Heart right ventricle (tissue), 16 donors: ENCODE results near the gene SIGLEC9. TPM values are rescaled to one million over a fixed set of nuclear protein-coding genes. Genes with fewer than 3 reads are reported as not detected.
A peak's percentile ranks its signal among the peaks of the same experiment; 100 is the strongest.

Source experiments
- ATAC-seq, 8 donors: fragments of 200-7000 bp; cut with Tn5 transposase; one replicate each; pipeline ENCODE4 v1.9.1; 2020; ENCODE audit warnings: mild to moderate bottlenecking in 8 of 8, moderate library complexity in 8 of 8, moderate number of reproducible peaks in 1 of 8
- DNase-seq, 2 donors: peaks; one replicate each; pipeline ENCODE4 v3.0.0-alpha.2; 2020
- H3K27ac ChIP-seq, 10 donors: fragments of 200-600 bp; sonication (generic) in 2 of 10; one replicate each; pipeline versions ENCODE4 v1.5.0 to v1.8.0; 2020 to 2022; ENCODE audit warnings: mild to moderate bottlenecking in 3 of 10
- H3K27me3 ChIP-seq, 7 donors: fragments of 200-600 bp; one replicate each; pipeline ENCODE4 v1.8.0; 2021 to 2022; ENCODE audit warnings: mild to moderate bottlenecking in 2 of 7
- H3K36me3 ChIP-seq, 9 donors: fragments of 200-600 bp; sonication (generic) in 1 of 9; one replicate each; pipeline versions ENCODE4 v1.5.0 to v1.8.0; 2020 to 2022; ENCODE audit warnings: mild to moderate bottlenecking in 2 of 9
- H3K4me1 ChIP-seq, 9 donors: fragments of 200-600 bp; sonication (generic) in 1 of 9; one replicate each; pipeline versions ENCODE4 v1.5.0 to v1.8.0; 2020 to 2022; ENCODE audit warnings: mild to moderate bottlenecking in 4 of 9
- H3K4me3 ChIP-seq, 10 donors: fragments of 200-600 bp; sonication (generic) in 2 of 10; one replicate each; pipeline versions ENCODE4 v1.5.0 to v1.8.0; 2020 to 2022; ENCODE audit warnings: mild to moderate bottlenecking in 7 of 10, moderate library complexity in 2 of 10
- H3K9me3 ChIP-seq, 11 donors: fragments of 200-600 bp in 10 of 11; sonication (generic) in 2 of 11; one replicate each; pipeline versions ENCODE4 v1.5.0 to v1.8.0; 2013 to 2022; ENCODE audit warnings: mild to moderate bottlenecking in 2 of 11, control low read depth in 1 of 11, moderate library complexity in 1 of 11
- CTCF ChIP-seq, 9 donors: fragments of 200-600 bp; sonication (generic) in 2 of 9; IDR thresholded peaks; one replicate each; pipeline versions ENCODE4 v1.5.0 to v1.8.0; 2021 to 2022; ENCODE audit warnings: antibody characterized with exemption in 9 of 9, mild to moderate bottlenecking in 5 of 9, moderate library complexity in 1 of 9
- WGBS, 2 donors: extraction: QIAGEN DNeasy Blood & Tissue Kit; methylation state at CpG; one replicate each; pipeline ENCODE4 v1.1.7; 2013; ENCODE audit warnings: inconsistent platforms in 1 of 2; 5-methylcytosine and 5-hydroxymethylcytosine counted together
- intact Hi-C, 10 donors: fragments of 100-400 bp; cut with DNase I; formaldehyde crosslinking; loops; one replicate each; pipeline versions ENCODE4 v1.11.1 to v1.14.2; 2022
- polyA plus RNA-seq, 2 donors: library from polyadenylated mRNA; stranded (reverse); fragments of 200-250 nt; gene quantifications; one replicate each; pipeline ENCODE4 v1.2.3, GENCODE V29; 2013
- total RNA-seq, 10 donors: library from RNA; stranded (reverse); fragmentation: NEBNext Ultra II Directional in 3 of 10; extraction: Animal tissue kit (Norgen Biotek cat#: 25700) in 3 of 10; gene quantifications; one replicate each; pipeline versions ENCODE4 v1.2.1 to v1.2.4, GENCODE V29; 2021 to 2023
- donor health status: Arrhythmogenic right ventricular cardiomyopathy.
- donor health status: ischemic (EF 13 %, LVEDD 7.1; RV severe dilation, severe dysfunction).
- donor health status: healthy with polysubstance abuse.
- donor health status: DM: no; HTN: yes; CAD: no.
- donor health status: DM: no; HTN: no; CAD: no.
- donor health status: ischemic (EF 25% LVEDD 6.9; RV normal size, moderate dysfunction).
- donor health status: ischemic (EF 25% LVEDD 5.7; RV mildly dilated, moderate dysfunction).
- donor health status: healthy.
- donor health status: DM: yes; HTN: yes; CAD: no.
- donor health status: Ischemic cardiomyopathy.
- donor health status: ischemic (EF 35%, LVEDD 5.7; RV mildly dilated, moderate dysfunction).
- donor health status: nonischemic (EF 11% LVEDD 7.7; RV severe dilation, severe dysfunction).
- donor health status: DM: yes; HTN: yes; CAD: no.
- donor health status: PGD.
- donor health status: ischemic (EF 29% LVEDD 5.4; RV normal size, mild dysfunction).
- donor health status: nonischemic (EF 23%, LVEDD 6.1; RV moderate dilation, normal function).

SIGLEC9 gene
- total and polyA plus RNA-seq, 12 donors, result 0.41 to 7.0 (median 1.1) TPM; not detected in 1

- Histone ChIP-seq H3K4me1 (peaks cover 0 to 67% (median 0%) of the 10 kb centered on the region in 9 donors), H3K9me3 (peaks cover 0 to 3% (median 0%) of the 10 kb centered on the region in 11 donors), H3K27me3 (peaks cover 0 to 34% (median 8%) of the 10 kb centered on the region in 7 donors), H3K27ac (no peak overlapping the region), H3K4me3 (no peak overlapping the region), H3K36me3 (no peaks in the 10 kb centered on the region)
- no peak for ATAC-seq
- no peak for DNase-seq
- WGBS, 2 donors, result 86 to 90% methylated on average over 11 of the region's 11 CpGs
- intact Hi-C loops, result no loop called here
- TF ChIP-seq CTCF (IDR thresholded peaks at IDR 0.05), result no peak
These were observed 19.9 kb downstream of the SIGLEC9 start for GRCh38 chr19:51144482-51145045.

- ATAC-seq (no peak), DNase-seq (no peak)
- no peaks in the 10 kb centered on the region for H3K36me3 ChIP-seq
- H3K4me3 ChIP-seq, result no peak overlapping the region
- WGBS, 2 donors, result 63 to 71% methylated on average over 4 of the region's 4 CpGs
- no peak for TF ChIP-seq CTCF (IDR thresholded peaks at IDR 0.05)
- H3K4me1 ChIP-seq, result peaks cover 0 to 64% (median 0%) of the 10 kb centered on the region in 9 donors
- peaks cover 0 to 30% (median 8%) of the 10 kb centered on the region in 7 donors for H3K27me3 ChIP-seq
- peaks cover 0 to 8% (median 0%) of the 10 kb centered on the region in 11 donors for H3K9me3 ChIP-seq
- H3K27ac ChIP-seq, result no peak overlapping the region
- intact Hi-C loops, result no loop called here
These were observed 21.3 kb downstream of the SIGLEC9 start for GRCh38 chr19:51145916-51146493.

GRCh38 chr19:51146751-51147150 is 22.0 kb downstream of the SIGLEC9 start:
- ATAC-seq (no peak), DNase-seq (no peak)
- peaks cover 0 to 58% (median 0%) of the 10 kb centered on the region in 9 donors for H3K4me1 ChIP-seq
- 89 to 92% methylated on average over 7 of the region's 7 CpGs for WGBS, 2 donors
- no peak for TF ChIP-seq CTCF (IDR thresholded peaks at IDR 0.05)
- H3K27ac ChIP-seq, result no peak overlapping the region
- peaks cover 0 to 25% (median 6%) of the 10 kb centered on the region in 7 donors for H3K27me3 ChIP-seq
- H3K9me3 ChIP-seq, result peaks cover 0 to 8% (median 0%) of the 10 kb centered on the region in 11 donors
- intact Hi-C loops, result no loop called here
- no peaks in the 10 kb centered on the region for H3K36me3 ChIP-seq
- H3K4me3 ChIP-seq, result no peak overlapping the region

GRCh38 chr19:51147663-51148062 is 23.0 kb downstream of the SIGLEC9 start:
- peak in 3 of 8 donors; percentile 36 to 48 (median 44) for ATAC-seq
- intact Hi-C loops, result no loop called here
- Histone ChIP-seq H3K4me3 (no peak overlapping the region), H3K27ac (peak overlapping the region in 2 of 10 donors; percentile 19 to 78), H3K36me3 (no peaks in the 10 kb centered on the region), H3K9me3 (peaks cover 0 to 8% (median 0%) of the 10 kb centered on the region in 11 donors), H3K4me1 (peaks cover 0 to 49% (median 0%) of the 10 kb centered on the region in 9 donors), H3K27me3 (peaks cover 0 to 18% (median 0%) of the 10 kb centered on the region in 7 donors)
- no peak for DNase-seq
- no peak for TF ChIP-seq CTCF (IDR thresholded peaks at IDR 0.05)
- WGBS, 2 donors, result 30 to 33% methylated on average over 1 of the region's 1 CpG
